Stomach (tissue), 9 donors: ENCODE data around the gene C16orf78. TPM values are rescaled to one million over a fixed set of nuclear protein-coding genes. Genes with fewer than 3 reads are reported as not detected.
"Not testable (repeated sequence)": the region's sequence is repeated elsewhere in the genome, so short reads cannot be mapped to it uniquely, and the experiment has no call there.

Source experiments
- DNase-seq, 2 donors: peaks; one replicate each; pipeline versions ENCODE4 v3.0.0 to v3.0.0-alpha.2; 2013 to 2019
- H3K27ac ChIP-seq, 5 donors: fragments of 200-600 bp in 4 of 5; sonication (generic) in 4 of 5; one replicate each; pipeline ENCODE4 v1.5.1; 2013 to 2019; ENCODE audit warnings: mild to moderate bottlenecking in 1 of 5, moderate library complexity in 1 of 5
- H3K27me3 ChIP-seq, 3 donors: fragments of 200-600 bp; sonication (generic); one replicate each; pipeline ENCODE4 v1.5.1; 2017 to 2019; ENCODE audit warnings: mixed run types in 1 of 3
- H3K36me3 ChIP-seq, 4 donors: fragments of 200-600 bp; sonication (generic); 1 replicate in 3 of 4; 2 replicates in 1 of 4; pipeline ENCODE4 v1.5.1; 2016 to 2019
- H3K4me1 ChIP-seq, 4 donors: fragments of 200-600 bp; sonication (generic); one replicate each; pipeline ENCODE4 v1.5.1; 2016 to 2019
- H3K4me3 ChIP-seq, 4 donors: fragments of 200-600 bp; sonication (generic) in 3 of 4; one replicate each; pipeline ENCODE4 v1.5.1; 2016 to 2019; ENCODE audit warnings: mild to moderate bottlenecking in 1 of 4
- H3K9me3 ChIP-seq, 4 donors: fragments of 200-600 bp; sonication (generic); one replicate each; pipeline ENCODE4 v1.5.1; 2016 to 2019
- EP300 ChIP-seq: sonication (generic); formaldehyde crosslinking; IDR thresholded peaks from one replicate; pipeline ENCODE4 v1.6.1; 2017; ENCODE audit warnings: antibody characterized with exemption
- POLR2A ChIP-seq, 4 donors: fragments of 450-650 bp; IDR thresholded peaks; one replicate each; pipeline ENCODE4 v1.6.1; 2016; ENCODE audit warnings: antibody characterized with exemption in 4 of 4, control low read depth in 2 of 4, mild to moderate bottlenecking in 1 of 4, moderate library complexity in 1 of 4
- POLR2AphosphoS5 ChIP-seq, 3 donors: sonication (generic); formaldehyde crosslinking; IDR thresholded peaks; one replicate each; pipeline ENCODE4 v1.6.1; 2016; ENCODE audit warnings: antibody characterized with exemption in 3 of 3
- WGBS, 5 donors: extraction: QIAGEN DNeasy Blood & Tissue Kit in 3 of 5; methylation state at CpG; one replicate each; pipeline versions ENCODE4 v1.1.5 to v1.1.7; 2013 to 2018; 5-methylcytosine and 5-hydroxymethylcytosine counted together
- intact Hi-C: fragments of 100-400 bp; cut with DNase I; formaldehyde crosslinking; loops from one replicate; pipeline ENCODE4 v1.15.1; 2023; ENCODE audit warnings: low total_unique reads
- polyA plus RNA-seq, 3 donors: library from polyadenylated mRNA; stranded (reverse); fragments of 200-250 nt; gene quantifications; one replicate each; pipeline ENCODE4 v1.2.3, GENCODE V29; 2013
- total RNA-seq, 5 donors: library from RNA; depleted of rRNA; stranded (reverse); fragments of >200 nt; gene quantifications; one replicate each; pipeline versions ENCODE4 v1.1.0 to v1.2.3, GENCODE V29; 2014 to 2016
- TF ChIP-seq, protein P1 (sequence below), 7 experiments: fragments of 450-650 bp in 4 of 7; fragments of 200-600 bp in 3 of 7; sonication (generic) in 3 of 7; IDR thresholded peaks; one replicate each; pipeline ENCODE4 v1.5.1; 2016 to 2019; ENCODE audit warnings: antibody characterized with exemption in 7 of 7, control low read depth in 2 of 7, mild to moderate bottlenecking in 1 of 7
- donor health status: healthy with polysubstance abuse.
- donor health status: Bipolar disorder and iron deficiency.
- donor health status: healthy.

C16orf78 gene
- total and polyA plus RNA-seq, 8 donors: not detected

DNA sequence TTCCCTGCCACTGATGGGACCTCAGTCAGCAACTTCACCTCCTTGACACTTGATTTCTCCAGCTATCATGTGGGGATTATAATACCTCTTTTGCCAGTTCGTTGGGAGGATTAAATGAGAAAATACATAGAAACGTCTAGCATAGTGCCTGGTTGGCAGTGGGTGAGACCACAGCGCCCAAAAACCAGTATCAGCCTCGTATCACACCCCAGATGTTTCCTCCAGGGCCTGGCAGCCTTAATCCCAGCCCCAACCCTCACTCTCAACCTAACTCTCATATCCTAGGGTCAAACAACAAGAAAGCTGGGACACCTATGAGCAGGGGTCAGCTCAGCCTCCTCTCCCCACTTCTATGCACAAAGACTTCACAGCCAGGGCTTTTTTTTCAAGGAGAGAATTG, 14.0 kb upstream of the C16orf78 start:
- Histone ChIP-seq H3K9me3 (no peaks in the 10 kb centered on the region), H3K4me1 (no peaks in the 10 kb centered on the region), H3K27ac (no peak overlapping the region), H3K27me3 (peaks cover 0 to 54% (median 4%) of the 10 kb centered on the region in 3 donors), H3K4me3 (no peak overlapping the region), H3K36me3 (no peaks in the 10 kb centered on the region)
- intact Hi-C loops: no loop called here
- no peak for DNase-seq
- TF ChIP-seq, protein P1, sequence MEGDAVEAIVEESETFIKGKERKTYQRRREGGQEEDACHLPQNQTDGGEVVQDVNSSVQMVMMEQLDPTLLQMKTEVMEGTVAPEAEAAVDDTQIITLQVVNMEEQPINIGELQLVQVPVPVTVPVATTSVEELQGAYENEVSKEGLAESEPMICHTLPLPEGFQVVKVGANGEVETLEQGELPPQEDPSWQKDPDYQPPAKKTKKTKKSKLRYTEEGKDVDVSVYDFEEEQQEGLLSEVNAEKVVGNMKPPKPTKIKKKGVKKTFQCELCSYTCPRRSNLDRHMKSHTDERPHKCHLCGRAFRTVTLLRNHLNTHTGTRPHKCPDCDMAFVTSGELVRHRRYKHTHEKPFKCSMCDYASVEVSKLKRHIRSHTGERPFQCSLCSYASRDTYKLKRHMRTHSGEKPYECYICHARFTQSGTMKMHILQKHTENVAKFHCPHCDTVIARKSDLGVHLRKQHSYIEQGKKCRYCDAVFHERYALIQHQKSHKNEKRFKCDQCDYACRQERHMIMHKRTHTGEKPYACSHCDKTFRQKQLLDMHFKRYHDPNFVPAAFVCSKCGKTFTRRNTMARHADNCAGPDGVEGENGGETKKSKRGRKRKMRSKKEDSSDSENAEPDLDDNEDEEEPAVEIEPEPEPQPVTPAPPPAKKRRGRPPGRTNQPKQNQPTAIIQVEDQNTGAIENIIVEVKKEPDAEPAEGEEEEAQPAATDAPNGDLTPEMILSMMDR (IDR thresholded peaks at IDR 0.05): no peak
- TF ChIP-seq EP300: no peak
- no peak for TF ChIP-seq POLR2A (IDR thresholded peaks at IDR 0.05)
- no peak for TF ChIP-seq POLR2AphosphoS5 (IDR thresholded peaks at IDR 0.05)
- 33 to 58% (median 37%) methylated on average over 4 of the region's 4 CpGs for WGBS, 5 donors

DNA sequence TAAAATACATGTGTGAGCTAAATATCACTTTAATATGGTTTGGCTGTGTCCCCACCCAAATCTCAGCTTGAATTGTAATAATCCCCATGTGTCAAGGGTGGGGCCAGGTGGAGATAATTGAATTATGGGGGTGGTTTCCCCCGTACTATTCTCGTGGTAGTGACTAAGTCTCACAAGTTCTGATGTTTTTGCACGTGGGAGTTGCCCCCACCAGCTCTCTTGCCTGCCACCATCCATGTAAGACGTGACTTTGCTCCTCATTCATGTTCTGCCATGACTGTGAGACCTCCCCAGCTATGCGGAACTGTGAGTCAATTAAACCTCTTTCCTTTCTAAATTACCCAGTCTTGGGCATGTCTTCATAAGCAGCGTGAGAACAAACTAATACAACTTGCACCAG, 11.9 kb upstream of the C16orf78 start:
- H3K4me1 ChIP-seq, intact Hi-C loops: not testable (repeated sequence)

DNA sequence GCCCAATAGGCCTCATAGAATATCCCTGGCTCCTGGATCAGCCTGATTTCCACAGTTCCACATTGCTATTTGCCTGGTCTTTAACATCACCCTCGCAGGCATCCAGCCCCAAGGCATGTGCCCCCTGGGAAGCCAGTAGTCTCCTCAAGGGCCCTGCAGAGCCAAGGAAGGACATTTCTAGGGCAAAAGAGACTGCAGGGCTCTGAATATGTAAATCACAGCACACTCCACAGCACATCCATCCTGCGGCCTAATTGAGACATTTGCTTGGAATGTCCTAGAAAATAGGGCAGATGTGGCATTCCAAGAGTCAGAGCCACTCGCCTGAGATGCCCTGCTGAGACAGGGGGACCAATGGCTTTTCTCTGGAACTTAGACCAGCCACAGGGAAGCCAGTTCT, 11.4 kb upstream of the C16orf78 start:
- Histone ChIP-seq H3K27me3 (peaks cover 0 to 29% (median 4%) of the 10 kb centered on the region in 3 donors), H3K4me1 (no peaks in the 10 kb centered on the region), H3K27ac (no peak overlapping the region), H3K4me3 (no peak overlapping the region), H3K9me3 (no peaks in the 10 kb centered on the region), H3K36me3 (no peaks in the 10 kb centered on the region)
- TF ChIP-seq POLR2A (IDR thresholded peaks at IDR 0.05) (no peak), POLR2AphosphoS5 (IDR thresholded peaks at IDR 0.05) (no peak), EP300 (no peak)
- TF ChIP-seq, protein P1 (IDR thresholded peaks at IDR 0.05): no peak
- DNase-seq: no peak
- intact Hi-C loops: no loop called here
- WGBS, 5 donors: 57 to 77% (median 67%) methylated on average over 3 of the region's 3 CpGs

More for the DNA sequence above, 11.9 kb upstream of the C16orf78 start:
- not testable (repeated sequence) for H3K36me3 ChIP-seq, H3K9me3 ChIP-seq, H3K4me3 ChIP-seq, DNase-seq, H3K27ac ChIP-seq
- WGBS, 5 donors: 72 to 83% (median 73%) methylated on average over 6 of the region's 6 CpGs
- peaks cover 0 to 34% (median 4%) of the 10 kb centered on the region in 3 donors for H3K27me3 ChIP-seq

DNA sequence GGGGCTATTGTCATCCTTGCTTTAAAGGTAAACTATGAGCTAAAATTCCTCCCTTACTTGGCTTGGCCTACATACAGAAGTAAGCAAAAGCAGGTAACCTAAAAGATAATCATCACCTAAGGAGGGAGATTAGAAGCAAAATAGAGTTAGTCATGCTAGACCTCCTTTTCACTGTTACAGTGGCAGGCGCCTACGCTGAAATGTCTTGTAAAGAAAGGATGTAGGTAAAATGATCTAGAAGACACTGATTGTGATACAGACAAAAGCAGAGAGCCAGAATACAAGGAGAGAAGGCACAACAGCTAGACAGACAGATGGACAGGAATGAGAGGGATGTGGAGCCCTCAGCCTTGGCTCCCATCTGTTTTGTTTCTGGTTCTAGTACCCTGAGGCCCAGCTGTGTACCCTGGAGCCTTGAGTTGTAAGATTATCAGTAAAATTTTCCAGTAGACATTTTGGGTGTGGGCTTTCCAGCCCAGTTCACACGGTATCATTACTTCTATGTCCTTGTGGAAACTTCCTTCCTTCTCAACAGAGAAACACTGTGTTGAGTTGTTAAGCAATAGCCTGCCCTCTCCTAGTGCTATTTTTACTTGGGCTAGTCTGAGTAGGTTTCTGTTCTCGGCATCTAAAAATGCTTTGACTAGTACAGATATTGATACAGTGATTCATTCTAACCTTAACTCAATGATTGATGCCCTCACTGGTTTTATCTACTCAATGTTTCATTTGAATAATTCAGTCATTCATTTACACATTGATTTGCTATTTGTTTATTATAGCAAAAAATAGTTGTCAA, 7.7 kb upstream of the C16orf78 start:
- Histone ChIP-seq H3K27me3 (no peaks in the 10 kb centered on the region), H3K9me3 (peaks cover 0 to 4% (median 0%) of the 10 kb centered on the region in 4 donors), H3K4me3 (no peak overlapping the region), H3K27ac (no peak overlapping the region), H3K4me1 (no peaks in the 10 kb centered on the region), H3K36me3 (no peaks in the 10 kb centered on the region)
- TF ChIP-seq POLR2AphosphoS5 (IDR thresholded peaks at IDR 0.05): no peak
- no peak for TF ChIP-seq EP300
- TF ChIP-seq POLR2A (IDR thresholded peaks at IDR 0.05): no peak
- TF ChIP-seq, protein P1 (IDR thresholded peaks at IDR 0.05): no peak
- WGBS, 5 donors: 63 to 73% (median 68%) methylated on average over 4 of the region's 4 CpGs
- intact Hi-C loops: no loop called here
- DNase-seq: no peak

DNA sequence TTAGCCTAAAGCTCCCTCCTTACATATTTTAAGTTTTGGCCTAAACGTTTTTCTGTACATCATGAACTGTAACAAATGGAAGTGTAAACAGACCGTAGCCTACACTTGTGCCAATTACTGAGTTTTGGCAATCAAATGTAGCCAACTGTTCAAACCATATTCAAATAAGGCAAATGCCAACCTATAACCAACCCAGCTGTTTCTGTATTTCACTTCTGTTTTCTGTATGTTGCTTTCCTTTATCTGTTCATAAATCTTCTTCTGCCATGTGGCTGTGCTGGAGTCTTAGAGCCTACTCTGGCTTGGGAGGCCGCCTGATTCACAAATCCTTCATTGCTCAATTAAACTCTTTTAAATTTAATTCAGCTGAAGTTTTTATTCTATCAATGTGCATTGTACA, 6.9 kb upstream of the C16orf78 start:
- Histone ChIP-seq H3K36me3 (no peaks in the 10 kb centered on the region), H3K4me1 (no peaks in the 10 kb centered on the region), H3K27ac (no peak overlapping the region), H3K4me3 (no peak overlapping the region), H3K27me3 (no peaks in the 10 kb centered on the region), H3K9me3 (peaks cover 0 to 4% (median 0%) of the 10 kb centered on the region in 4 donors)
- DNase-seq: no peak
- intact Hi-C loops: no loop called here
- TF ChIP-seq, protein P1 (IDR thresholded peaks at IDR 0.05): no peak
- TF ChIP-seq POLR2A (IDR thresholded peaks at IDR 0.05) (no peak), POLR2AphosphoS5 (IDR thresholded peaks at IDR 0.05) (no peak), EP300 (no peak)
- WGBS, 5 donors: 48 to 60% (median 53%) methylated on average over 3 of the region's 3 CpGs
